H9 (cell line): ENCODE results near the gene GGACT. TPM values are rescaled to one million over a fixed set of nuclear protein-coding genes. Genes with fewer than 3 reads are reported as not detected.

Experiments
- DNase-seq: peaks from one replicate; pipeline ENCODE4 v3.0.0-alpha.2; 2017
- H2AFZ ChIP-seq: one replicate; pipeline ENCODE4 v1.6.1; 2013; ENCODE audit warnings: mild to moderate bottlenecking, low read length, control low read depth, moderate library complexity
- H2AK5ac ChIP-seq: 2 replicates; pipeline ENCODE4 v1.6.1; 2013; ENCODE audit warnings: low read length, control low read depth, mixed read lengths; ENCODE audit not compliant: insufficient read length
- H2BK120ac ChIP-seq: one replicate; pipeline ENCODE4 v1.6.1; 2013; ENCODE audit warnings: low read depth, mild to moderate bottlenecking, low read length, control low read depth, inconsistent platforms; ENCODE audit not compliant: poor library complexity, severe bottlenecking
- H2BK12ac ChIP-seq: 2 replicates; pipeline ENCODE4 v1.6.1; 2013; ENCODE audit warnings: low read length, control low read depth, mixed read lengths, low read depth; ENCODE audit not compliant: insufficient read length
- H2BK15ac ChIP-seq: 2 replicates; pipeline ENCODE4 v1.6.1; 2013; ENCODE audit warnings: low read depth, low read length, control low read depth
- H2BK20ac ChIP-seq: one replicate; pipeline ENCODE4 v1.6.1; 2013; ENCODE audit warnings: low read depth, mild to moderate bottlenecking, low read length, control low read depth, inconsistent platforms; ENCODE audit not compliant: poor library complexity, severe bottlenecking
- H2BK5ac ChIP-seq: 2 replicates; pipeline ENCODE4 v1.6.1; 2013; ENCODE audit warnings: low read length, control low read depth, mixed read lengths; ENCODE audit not compliant: insufficient read length
- H3K14ac ChIP-seq: 2 replicates; pipeline ENCODE4 v1.6.1; 2013; ENCODE audit warnings: low read length, control low read depth; ENCODE audit not compliant: insufficient read depth
- H3K18ac ChIP-seq: 2 replicates; pipeline ENCODE4 v1.6.1; 2013; ENCODE audit warnings: low read depth, mild to moderate bottlenecking, mixed read lengths, low read length, control low read depth; ENCODE audit not compliant: insufficient read length
- H3K23ac ChIP-seq: 2 replicates; pipeline ENCODE4 v1.6.1; 2013; ENCODE audit warnings: low read length, control low read depth, mixed read lengths, low read depth; ENCODE audit not compliant: insufficient read length
- H3K23me2 ChIP-seq: 2 replicates; pipeline ENCODE4 v1.6.1; 2013; ENCODE audit warnings: low read depth, mild to moderate bottlenecking, mixed read lengths, low read length, control low read depth; ENCODE audit not compliant: insufficient read length, poor library complexity, severe bottlenecking
- H3K27ac ChIP-seq: 2 replicates; pipeline ENCODE4 v1.5.1; 2013; ENCODE audit warnings: low read length, control low read depth, mixed read lengths, low read depth; ENCODE audit not compliant: insufficient read length
- H3K27me3 ChIP-seq: 2 replicates; pipeline ENCODE4 v1.6.1; 2013; ENCODE audit warnings: low read length, control low read depth, inconsistent platforms; ENCODE audit not compliant: insufficient read depth
- H3K4ac ChIP-seq: 2 replicates; pipeline ENCODE4 v1.6.1; 2013; ENCODE audit warnings: low read depth, mild to moderate bottlenecking, control low read depth, inconsistent platforms, low read length, moderate library complexity
- H3K4me1 ChIP-seq: 2 replicates; pipeline ENCODE4 v1.6.1; 2013; ENCODE audit warnings: low read length, control low read depth, inconsistent platforms; ENCODE audit not compliant: insufficient read depth
- H3K4me2 ChIP-seq: 2 replicates; pipeline ENCODE4 v1.6.1; 2013; ENCODE audit warnings: low read length, control low read depth, mixed read lengths; ENCODE audit not compliant: insufficient read length, insufficient read depth
- H3K56ac ChIP-seq: 2 replicates; pipeline ENCODE4 v1.6.1; 2013; ENCODE audit warnings: low read depth, mild to moderate bottlenecking, mixed read lengths, low read length, control low read depth; ENCODE audit not compliant: insufficient read length
- H3K79me1 ChIP-seq: 2 replicates; pipeline ENCODE4 v1.6.1; 2013; ENCODE audit warnings: low read depth, mild to moderate bottlenecking, moderate library complexity, low read length, control low read depth, inconsistent platforms; ENCODE audit not compliant: insufficient read depth, poor library complexity, severe bottlenecking
- H3K79me2 ChIP-seq: 2 replicates; pipeline ENCODE4 v1.6.1; 2013; ENCODE audit warnings: low read length, control low read depth, inconsistent platforms; ENCODE audit not compliant: insufficient read depth
- H3K9ac ChIP-seq: 2 replicates; pipeline ENCODE4 v1.6.1; 2013; ENCODE audit warnings: low read length, control low read depth, mixed read lengths; ENCODE audit not compliant: insufficient read length; ENCODE audit errors: extremely low read depth
- H3K9me3 ChIP-seq: one replicate; pipeline ENCODE4 v1.6.1; 2013; ENCODE audit warnings: low read depth, low read length, inconsistent platforms; ENCODE audit not compliant: control insufficient read depth
- H3T11ph ChIP-seq: one replicate; pipeline ENCODE4 v1.6.1; 2013; ENCODE audit warnings: mild to moderate bottlenecking, low read length, control low read depth, inconsistent platforms
- H4K20me1 ChIP-seq: one replicate; pipeline ENCODE4 v1.6.1; 2013; ENCODE audit not compliant: control insufficient read depth, insufficient read length, insufficient read depth
- H4K5ac ChIP-seq: 2 replicates; pipeline ENCODE4 v1.6.1; 2013; ENCODE audit warnings: low read depth, mild to moderate bottlenecking, mixed read lengths, low read length, control low read depth; ENCODE audit not compliant: insufficient read length
- H4K8ac ChIP-seq: replicated peaks from 2 replicates; pipeline ENCODE4 v1.6.1; 2013; ENCODE audit warnings: low read length, control low read depth, mixed read lengths, low read depth; ENCODE audit not compliant: insufficient read length
- H4K91ac ChIP-seq: 2 replicates; pipeline ENCODE4 v1.6.1; 2013; ENCODE audit warnings: low read depth, mild to moderate bottlenecking, moderate library complexity, mixed read lengths, low read length, control low read depth; ENCODE audit not compliant: insufficient read length
- H3K27ac Mint-ChIP-seq, 3 experiments: 2 replicates in 2 of 3; 3 replicates in 1 of 3; pipeline ENCODE4 v1.8.0; 2020 to 2021; ENCODE audit warnings: mixed read lengths in 3 of 3, mild to moderate bottlenecking in 1 of 3, moderate library complexity in 1 of 3
- H3K27me3 Mint-ChIP-seq: 2 replicates; pipeline ENCODE4 v1.8.0; 2021; ENCODE audit warnings: low read depth, mild to moderate bottlenecking, moderate library complexity, mixed read lengths
- H3K36me3 Mint-ChIP-seq, 3 experiments: 2 replicates in 2 of 3; 3 replicates in 1 of 3; pipeline ENCODE4 v1.8.0; 2020 to 2021; ENCODE audit warnings: low read depth in 3 of 3, mixed read lengths in 3 of 3; ENCODE audit not compliant: insufficient read depth in 1 of 3
- H3K4me1 Mint-ChIP-seq, 2 experiments: 2 replicates each; pipeline ENCODE4 v1.8.0; 2020; ENCODE audit warnings: mixed read lengths in 2 of 2
- H3K4me3 Mint-ChIP-seq, 2 experiments: 2 replicates in 1 of 2; 3 replicates in 1 of 2; pipeline ENCODE4 v1.8.0; 2020 to 2021; ENCODE audit warnings: mild to moderate bottlenecking in 2 of 2, mixed read lengths in 2 of 2, moderate library complexity in 1 of 2
- H3K9me3 Mint-ChIP-seq, 2 experiments: 2 replicates in 1 of 2; 3 replicates in 1 of 2; pipeline ENCODE4 v1.8.0; 2020; ENCODE audit warnings: mild to moderate bottlenecking in 2 of 2, mixed read lengths in 2 of 2, moderate library complexity in 1 of 2
- WGBS: extraction: QIAGEN DNeasy Blood & Tissue Kit; methylation state at CpG from one replicate; pipeline ENCODE4 v1.1.7; 2013; ENCODE audit warnings: missing lambda C conversion rate, low lambda C conversion rate, mixed read lengths; ENCODE audit not compliant: insufficient read length; ENCODE audit errors: extremely low coverage; 5-methylcytosine and 5-hydroxymethylcytosine counted together
- total RNA-seq: library from RNA; stranded (reverse); gene quantifications from 2 replicates; pipeline ENCODE4 v1.2.1, GENCODE V29; 2021
- TF ChIP-seq, protein P1 (sequence below): fragments of 200-600 bp; sonication (generic); conservative IDR thresholded peaks from 3 replicates; pipeline ENCODE4 v1.8.0; 2021; ENCODE audit warnings: antibody characterized with exemption, mild to moderate bottlenecking

The GGACT gene
- total RNA-seq, 1 experiment from 2014 or later: 1.3 TPM

DNA sequence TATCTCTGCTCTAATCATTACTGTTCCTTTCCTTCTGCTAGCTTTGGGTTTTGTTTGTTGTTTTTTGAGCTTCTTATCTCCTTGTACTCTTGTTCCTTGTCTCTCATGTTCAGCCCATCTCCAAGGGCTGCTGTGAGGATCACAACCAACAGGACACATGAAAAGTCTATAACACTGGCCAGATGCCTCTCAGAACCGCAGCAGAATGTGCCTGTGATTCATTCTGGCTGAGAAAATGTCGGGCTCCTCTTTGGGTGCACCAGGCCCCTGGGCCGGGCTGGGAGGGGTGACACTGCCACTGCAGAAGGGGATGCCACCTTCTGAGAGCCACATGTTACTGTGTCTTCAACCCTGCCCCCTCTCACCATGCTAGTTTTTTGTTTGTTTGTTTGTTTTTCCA is 48.0 kb downstream of the GGACT start:
- Histone ChIP-seq H3K18ac (no peak overlapping the region), H2BK120ac (no peak overlapping the region), H3K14ac (no peak overlapping the region), H3K27me3 (no peaks in the 10 kb centered on the region), H2AFZ (no peak overlapping the region), H4K91ac (no peak overlapping the region), H3K4ac (no peak overlapping the region), H3T11ph (no peak overlapping the region), H3K23me2 (no peaks in the 10 kb centered on the region), H4K8ac (no peak overlapping the region), H4K5ac (no peak overlapping the region), H3K79me1 (no peaks in the 10 kb centered on the region), H4K20me1 (no peaks in the 10 kb centered on the region), H3K27ac (no peak overlapping the region), H3K23ac (no peak overlapping the region), H3K4me1 (no peaks in the 10 kb centered on the region), H2BK20ac (no peak overlapping the region), H3K79me2 (no peaks in the 10 kb centered on the region), H3K9me3 (no peaks in the 10 kb centered on the region), H3K56ac (no peak overlapping the region), H2AK5ac (no peak overlapping the region), H2BK15ac (no peak overlapping the region), H2BK5ac (no peak overlapping the region), H3K4me2 (no peak overlapping the region), H3K9ac (no peak overlapping the region), H2BK12ac (no peak overlapping the region)
- no peaks in the 10 kb centered on the region for H3K9me3 Mint-ChIP-seq
- H3K4me3 Mint-ChIP-seq: no peak overlapping the region
- no peak for DNase-seq
- H3K27me3 Mint-ChIP-seq: no peaks in the 10 kb centered on the region
- peaks cover 8 to 15% of the 10 kb centered on the region in 2 experiments; a peak in 3 of 4 replicates for H3K4me1 Mint-ChIP-seq
- 0 out of 7 replicates have a peak, but pooled peaks cover 0 to 4% (median 0%) of the 10 kb centered on the region in 3 experiments for H3K36me3 Mint-ChIP-seq
- H3K27ac Mint-ChIP-seq: no peak overlapping the region; a peak in 1 of 7 replicates
- TF ChIP-seq, protein P1, sequence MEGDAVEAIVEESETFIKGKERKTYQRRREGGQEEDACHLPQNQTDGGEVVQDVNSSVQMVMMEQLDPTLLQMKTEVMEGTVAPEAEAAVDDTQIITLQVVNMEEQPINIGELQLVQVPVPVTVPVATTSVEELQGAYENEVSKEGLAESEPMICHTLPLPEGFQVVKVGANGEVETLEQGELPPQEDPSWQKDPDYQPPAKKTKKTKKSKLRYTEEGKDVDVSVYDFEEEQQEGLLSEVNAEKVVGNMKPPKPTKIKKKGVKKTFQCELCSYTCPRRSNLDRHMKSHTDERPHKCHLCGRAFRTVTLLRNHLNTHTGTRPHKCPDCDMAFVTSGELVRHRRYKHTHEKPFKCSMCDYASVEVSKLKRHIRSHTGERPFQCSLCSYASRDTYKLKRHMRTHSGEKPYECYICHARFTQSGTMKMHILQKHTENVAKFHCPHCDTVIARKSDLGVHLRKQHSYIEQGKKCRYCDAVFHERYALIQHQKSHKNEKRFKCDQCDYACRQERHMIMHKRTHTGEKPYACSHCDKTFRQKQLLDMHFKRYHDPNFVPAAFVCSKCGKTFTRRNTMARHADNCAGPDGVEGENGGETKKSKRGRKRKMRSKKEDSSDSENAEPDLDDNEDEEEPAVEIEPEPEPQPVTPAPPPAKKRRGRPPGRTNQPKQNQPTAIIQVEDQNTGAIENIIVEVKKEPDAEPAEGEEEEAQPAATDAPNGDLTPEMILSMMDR: no peak
- no CpG with 5 or more reads among the region's 3 CpGs for WGBS
